GM18507 (cell line): Measurements from ENCODE around the gene FAM219B.
A peak's percentile ranks its signal among the peaks of the same experiment; 100 is the strongest.
"Not testable (repeated sequence)": the region's sequence is repeated elsewhere in the genome, so short reads cannot be mapped to it uniquely, and the experiment has no call there.

Source experiments
- DNase-seq: peaks from one replicate; pipeline ENCODE4 v3.0.0; 2011; ENCODE audit warnings: low read depth; ENCODE audit not compliant: insufficient read length; ENCODE audit errors: extremely low spot score
- FAIRE-seq: peaks from 2 replicates; lab custom pipeline; 2011; peaks lifted over from hg19 to GRCh38; lab: Jason Lieb, UNC

The FAM219B gene

DNA sequence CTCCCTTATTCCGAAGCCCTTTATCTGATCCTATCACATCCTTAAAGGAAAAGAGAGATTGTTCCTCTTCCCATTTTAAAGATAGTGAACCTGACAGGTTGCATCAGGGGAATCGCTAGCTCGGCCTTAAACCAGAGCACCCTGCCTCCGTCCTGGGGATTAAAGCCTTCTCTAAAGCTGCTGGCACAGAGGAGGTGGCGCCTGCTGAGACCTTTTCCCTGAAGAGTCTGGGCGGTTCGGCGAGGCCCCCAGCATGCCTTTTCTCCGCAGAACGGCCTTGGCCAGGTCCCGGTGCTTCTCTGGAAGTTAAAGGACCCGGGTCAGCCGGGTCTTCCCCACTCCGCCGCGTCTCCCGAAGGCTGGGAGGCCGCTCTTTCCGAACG lies 593 bp downstream of the FAM219B start:
- FAIRE-seq = no peak
- no peak for DNase-seq

DNA sequence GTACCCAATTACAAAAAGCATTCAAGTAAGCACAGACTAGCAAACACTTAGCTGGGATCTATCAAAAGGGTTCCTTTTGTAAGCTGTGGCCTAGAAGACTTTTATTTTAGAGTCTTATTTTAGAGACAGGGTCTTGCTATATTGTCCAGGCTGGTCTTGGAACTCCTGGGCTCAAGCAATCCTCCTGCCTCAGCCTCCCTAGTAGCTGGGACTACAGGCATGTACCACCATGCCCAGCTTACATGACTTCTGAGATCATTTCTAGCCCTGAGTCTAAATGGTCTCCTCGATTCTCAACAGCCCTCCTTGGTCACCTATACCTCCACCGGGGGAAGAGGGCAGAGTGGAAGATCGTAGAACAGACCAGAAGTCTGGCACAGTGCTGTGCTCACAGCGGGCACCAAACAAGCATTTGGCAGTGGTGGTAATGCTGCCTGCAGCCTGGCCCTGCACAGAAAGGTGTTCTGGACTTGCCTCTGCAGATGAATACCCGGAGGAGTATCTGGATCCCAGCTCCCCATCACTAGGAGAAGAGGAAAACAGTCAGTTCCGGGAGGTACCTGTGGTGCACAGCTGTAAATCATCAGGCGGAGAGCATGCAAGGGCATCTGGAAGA lies 2.4 kb downstream of the FAM219B start:
- FAIRE-seq = no peak
- DNase-seq = no peak

DNA sequence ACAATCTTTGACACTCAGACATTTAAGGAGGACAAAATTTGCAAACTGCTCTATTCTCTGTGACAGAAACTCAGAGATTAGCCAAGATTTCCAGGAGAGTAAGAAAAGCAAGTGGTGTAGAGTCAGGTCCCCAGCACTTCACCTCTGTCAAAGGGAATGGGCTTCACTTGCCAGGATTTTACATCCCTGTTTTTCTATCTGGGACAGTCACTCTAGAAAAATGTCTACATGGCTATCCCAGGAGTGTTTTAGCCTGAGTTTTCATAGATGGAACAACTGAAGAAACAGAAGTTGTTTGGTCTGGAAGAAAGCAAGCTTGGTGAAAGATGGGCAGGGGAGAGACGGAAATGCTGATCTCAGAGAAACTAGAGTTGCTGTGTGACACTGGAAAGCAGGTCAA lies 3.0 kb downstream of the FAM219B start:
- DNase-seq (no peak), FAIRE-seq (no peak)

DNA sequence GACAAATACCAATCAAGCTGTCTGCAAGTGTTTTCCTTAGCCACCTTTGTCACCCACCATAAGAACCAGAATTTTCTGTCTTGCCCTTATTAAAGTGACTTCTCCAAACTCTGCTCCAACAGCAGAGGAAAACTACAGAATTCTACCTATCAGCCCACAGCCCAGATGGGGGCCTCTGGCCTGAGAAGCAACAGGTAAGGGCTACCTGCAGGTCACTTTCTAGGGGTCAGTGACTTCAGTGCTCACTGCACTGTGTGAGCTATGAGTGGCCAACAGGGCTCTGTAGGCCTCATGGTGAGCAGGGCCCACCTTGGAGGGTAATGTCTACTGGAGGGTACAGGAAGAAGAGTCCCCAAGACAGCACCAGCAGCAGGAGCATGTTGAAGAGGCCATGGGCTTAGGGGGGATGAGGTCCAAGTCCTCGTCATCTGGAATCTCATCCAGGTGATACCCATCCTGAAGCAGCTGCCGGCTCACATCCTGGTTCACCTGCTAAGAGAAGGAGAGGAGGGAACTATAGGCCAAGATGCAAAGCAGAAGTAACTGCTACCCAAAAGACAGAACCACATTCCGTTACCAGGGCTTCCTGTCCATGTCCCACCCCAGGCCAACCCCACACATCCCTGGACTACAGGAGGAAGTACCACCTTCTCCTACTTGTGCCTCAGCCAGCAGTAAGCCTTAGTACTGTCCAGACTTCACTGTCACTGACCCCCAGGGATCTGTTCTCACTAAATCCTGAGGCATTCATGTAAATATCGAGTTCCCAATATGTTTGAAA lies 4.2 kb downstream of the FAM219B start:
- no peak for DNase-seq
- no peak for FAIRE-seq

DNA sequence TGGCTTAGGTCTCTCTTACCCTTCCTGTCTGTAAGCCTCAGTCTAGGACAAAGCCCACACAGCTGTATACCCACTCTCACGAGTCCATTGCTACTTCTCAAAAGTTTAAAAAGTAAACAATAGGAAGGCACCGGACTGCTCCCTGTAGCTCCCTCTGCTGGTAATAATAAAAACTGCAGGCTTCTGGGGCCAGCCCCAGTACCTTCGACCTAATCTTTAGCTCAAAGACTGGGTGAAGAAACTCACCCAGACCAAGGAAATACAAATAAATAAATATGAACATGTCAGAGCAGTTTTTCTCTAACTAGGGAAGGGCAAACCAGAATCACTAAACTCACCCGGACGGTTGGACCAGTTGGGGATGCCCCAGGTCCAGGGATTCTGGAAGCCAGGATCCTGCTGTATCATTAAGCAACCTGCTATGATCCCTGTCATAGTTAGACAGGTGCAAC lies 5.0 kb downstream of the FAM219B start:
- FAIRE-seq = peak; percentile 72
- DNase-seq = peak; percentile 43

DNA sequence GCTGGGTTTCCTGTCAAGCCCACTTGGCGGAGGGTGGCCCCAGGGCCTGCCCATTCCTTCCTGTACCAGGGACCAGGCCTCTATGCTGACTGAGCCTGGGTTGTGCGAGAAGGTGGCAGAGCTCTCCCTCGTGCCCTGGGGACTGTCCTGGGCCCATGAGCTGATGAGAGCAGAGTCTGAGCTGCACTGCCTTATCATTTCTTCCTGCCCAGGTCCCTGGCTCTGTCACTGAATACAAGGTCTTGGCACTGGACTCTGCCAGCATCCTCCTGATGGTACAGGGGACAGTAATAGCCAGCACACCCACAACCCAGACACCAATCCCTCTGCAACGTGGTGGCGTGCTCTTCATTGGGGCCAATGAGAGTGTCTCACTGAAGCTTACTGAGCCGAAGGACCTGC lies 9.3 kb downstream of the FAM219B start:
- DNase-seq = no peak
- no peak for FAIRE-seq

DNA sequence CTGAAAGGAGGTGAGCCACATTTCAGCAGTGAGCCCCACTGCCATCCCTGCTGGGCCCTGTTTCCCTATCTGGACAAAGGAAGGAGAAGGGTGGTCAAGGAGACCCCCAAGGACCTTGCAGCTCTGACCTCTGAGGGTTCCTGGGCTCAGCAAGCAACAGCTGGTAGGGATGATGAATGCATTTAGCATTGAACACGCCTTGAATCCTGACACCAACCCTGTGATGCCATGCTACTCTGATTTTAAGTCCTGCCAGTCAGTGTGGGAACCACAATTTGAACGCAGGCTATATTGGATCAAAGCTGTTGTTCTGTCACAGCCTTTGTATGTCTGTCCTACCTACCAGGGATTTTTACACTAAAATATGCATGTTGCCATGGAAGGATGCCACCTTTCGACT lies 10.3 kb downstream of the FAM219B start:
- no peak for FAIRE-seq
- DNase-seq = no peak

DNA sequence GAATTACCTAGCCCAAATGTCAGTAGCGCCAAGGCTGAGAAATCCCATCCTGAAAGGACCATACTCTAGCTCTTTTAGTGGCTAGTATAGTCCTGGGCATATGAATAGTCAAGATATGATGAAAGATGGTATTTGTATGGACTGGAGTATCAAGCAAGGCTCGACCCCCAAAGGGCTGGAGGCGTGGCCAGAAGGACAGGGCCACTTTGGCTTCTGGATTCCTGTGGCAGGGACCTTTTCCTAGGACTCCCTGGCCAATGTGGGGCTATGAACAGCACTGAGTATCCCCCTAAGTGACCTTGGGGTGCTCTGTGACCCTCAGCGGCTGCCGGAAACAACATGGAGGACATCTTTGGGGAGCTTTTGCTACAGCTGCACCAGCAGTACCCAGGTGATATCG lies 10.8 kb downstream of the FAM219B start:
- DNase-seq (no peak), FAIRE-seq (no peak)

DNA sequence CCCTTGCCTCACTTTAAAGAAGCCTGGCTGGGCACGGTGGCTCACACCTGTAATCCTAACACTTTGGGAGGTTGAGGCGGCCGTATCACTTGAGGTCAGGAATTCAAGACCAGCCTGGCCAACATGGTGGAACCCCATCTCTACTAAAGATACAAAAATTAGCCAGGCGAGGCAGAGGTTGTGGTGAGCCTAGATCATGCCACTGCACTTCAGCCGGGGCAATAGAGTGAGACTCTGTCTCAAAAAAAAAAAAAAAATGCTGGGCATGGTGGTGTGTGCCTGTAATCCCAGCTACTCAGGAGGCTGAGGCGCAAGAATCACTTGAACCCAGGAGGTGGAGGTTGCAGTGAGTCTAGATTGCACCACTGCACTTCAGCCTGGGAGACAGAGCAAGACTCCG lies 12.3 kb downstream of the FAM219B start:
- not testable (repeated sequence) for DNase-seq, FAIRE-seq

DNA sequence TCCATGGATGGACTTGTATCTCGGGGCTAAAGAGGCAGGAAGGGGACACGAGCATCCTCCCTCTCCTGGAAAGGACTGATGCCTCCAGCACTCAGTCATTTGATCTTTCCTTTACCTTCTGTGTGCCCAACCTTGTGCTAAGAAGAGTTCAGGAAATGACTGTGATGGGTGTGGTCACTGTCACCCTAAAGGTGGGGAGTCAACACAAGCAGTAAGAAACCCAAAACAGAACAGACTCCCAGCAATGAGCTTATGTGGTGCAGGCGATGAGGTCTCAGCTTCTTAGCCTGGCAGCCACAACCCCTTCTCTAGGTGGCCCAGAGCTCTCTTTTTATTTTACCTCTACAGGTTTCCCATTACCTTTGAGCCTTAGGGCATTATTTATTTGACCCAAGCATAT lies 13.0 kb downstream of the FAM219B start:
- FAIRE-seq = no peak
- no peak for DNase-seq

DNA sequence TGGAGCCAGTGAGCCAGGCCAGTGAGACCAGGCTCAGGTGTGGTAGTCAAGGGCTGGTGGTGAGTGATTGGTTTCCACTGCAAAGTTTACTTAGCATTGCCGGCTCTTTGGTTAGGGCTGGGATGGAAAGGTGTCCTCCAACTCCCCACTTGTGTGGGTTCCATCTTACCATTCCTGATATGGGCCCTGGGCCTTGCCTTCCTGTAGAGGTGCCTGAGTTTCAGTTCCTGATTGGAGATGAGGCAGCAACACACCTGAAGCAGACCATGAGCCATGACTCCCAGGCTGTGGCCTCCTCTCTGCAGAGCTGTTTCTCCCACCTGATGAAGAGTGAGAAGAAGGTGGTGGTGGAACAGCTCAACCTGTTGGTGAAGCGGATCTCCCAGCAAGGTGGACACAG lies 13.7 kb downstream of the FAM219B start:
- FAIRE-seq = no peak
- DNase-seq = no peak

DNA sequence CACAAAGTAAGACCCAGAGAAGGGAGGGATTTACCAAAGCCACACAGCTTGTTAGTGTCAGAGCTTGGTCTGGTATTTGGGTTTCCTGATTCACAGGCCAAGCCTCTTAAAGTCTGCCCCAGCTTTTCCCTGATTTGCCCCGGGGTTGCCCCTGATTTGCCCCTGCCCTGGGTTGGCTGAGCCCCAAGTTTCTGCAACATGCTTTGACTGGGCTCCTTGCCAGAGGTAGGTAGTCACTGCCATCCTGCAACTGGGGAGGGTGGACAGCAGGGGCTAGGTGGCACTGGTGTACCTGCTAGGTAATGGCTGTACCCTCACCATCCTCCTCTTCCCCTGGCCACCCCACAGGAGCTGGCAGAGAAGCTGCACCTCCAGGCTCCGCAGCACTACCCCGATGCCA lies 14.3 kb downstream of the FAM219B start:
- FAIRE-seq = no peak

DNA sequence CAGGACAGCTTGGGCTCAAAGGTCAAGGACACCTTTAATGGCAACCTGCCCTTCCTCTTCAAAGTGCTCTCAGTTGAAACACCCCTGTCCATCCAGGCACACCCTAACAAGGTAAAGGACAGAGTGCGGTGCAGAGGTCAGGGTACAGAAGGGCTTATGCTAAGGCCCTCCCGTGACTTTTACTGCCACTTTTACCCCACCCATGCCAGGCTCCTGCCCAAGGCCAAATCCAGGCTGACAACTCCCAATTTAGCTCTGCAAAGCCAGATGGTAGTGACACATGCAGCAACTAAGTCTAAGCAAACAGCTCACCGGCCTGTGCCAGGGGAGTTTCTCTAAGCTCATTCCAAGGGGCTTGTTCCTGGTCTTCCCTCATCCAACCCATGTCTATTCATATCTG lies 15.2 kb downstream of the FAM219B start:
- DNase-seq = no peak
- FAIRE-seq = no peak

More for the DNA sequence above, 14.3 kb downstream of the FAM219B start:
- DNase-seq = no peak

DNA sequence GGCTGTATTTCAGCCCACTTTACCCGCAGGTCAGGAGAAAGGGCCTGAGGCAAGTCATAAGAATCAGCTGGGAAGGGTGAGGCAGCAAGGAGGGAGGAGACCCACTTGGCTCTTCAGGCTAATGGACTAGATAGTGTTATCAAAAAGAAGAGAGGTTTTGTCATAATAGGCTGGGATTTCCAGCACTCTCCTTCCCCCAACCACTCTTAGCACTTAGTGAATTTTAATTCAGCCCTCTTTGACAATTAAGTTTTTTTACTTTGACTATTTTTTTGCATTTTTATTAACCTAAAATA lies 16.0 kb downstream of the FAM219B start:
- DNase-seq (no peak), FAIRE-seq (no peak)

DNA sequence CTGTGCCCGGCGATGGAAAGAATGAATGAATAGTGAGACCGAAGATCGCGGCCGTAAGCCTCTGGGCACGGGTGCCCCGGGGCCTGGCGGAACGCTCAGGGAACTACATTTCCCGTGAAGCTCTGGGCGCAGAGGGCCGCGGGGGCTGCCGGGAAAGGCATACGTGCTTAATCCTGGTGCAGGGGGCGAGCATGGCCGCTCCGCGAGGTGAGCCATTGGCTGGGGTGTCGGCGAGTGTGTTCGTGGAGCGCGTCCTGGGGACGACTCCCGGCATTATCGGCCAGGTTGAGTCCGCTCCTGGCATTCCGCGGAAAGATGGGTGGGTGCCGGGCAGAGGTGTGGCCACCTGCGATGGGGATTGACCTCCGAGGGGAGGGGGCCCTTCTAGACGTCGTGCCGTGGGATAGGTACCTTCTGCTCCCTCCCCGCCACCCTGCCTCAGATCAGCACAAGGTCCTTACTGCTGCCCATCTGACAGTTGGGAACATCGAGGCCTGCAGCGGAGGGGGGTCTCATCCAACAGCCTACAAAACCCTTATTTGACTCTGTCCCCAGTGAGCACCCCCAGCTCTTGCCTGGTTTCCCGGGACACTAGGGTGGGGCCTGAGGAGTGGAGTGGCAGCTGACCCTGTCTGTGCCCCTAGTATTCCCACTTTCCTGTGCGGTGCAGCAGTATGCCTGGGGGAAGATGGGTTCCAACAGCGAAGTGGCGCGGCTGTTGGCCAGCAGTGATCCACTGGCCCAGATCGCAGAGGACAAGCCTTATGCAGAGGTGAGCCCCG lies 16.6 kb downstream of the FAM219B start, which contains the start of gene MPI:
Gene MPI, plus strand, starts transcription at position 160 of the 782 bp plus-strand sequence. Its CDS starts 32 bp downstream, at position 192.
- FAIRE-seq (peak; percentile 82), DNase-seq (peak; percentile 83)

DNA sequence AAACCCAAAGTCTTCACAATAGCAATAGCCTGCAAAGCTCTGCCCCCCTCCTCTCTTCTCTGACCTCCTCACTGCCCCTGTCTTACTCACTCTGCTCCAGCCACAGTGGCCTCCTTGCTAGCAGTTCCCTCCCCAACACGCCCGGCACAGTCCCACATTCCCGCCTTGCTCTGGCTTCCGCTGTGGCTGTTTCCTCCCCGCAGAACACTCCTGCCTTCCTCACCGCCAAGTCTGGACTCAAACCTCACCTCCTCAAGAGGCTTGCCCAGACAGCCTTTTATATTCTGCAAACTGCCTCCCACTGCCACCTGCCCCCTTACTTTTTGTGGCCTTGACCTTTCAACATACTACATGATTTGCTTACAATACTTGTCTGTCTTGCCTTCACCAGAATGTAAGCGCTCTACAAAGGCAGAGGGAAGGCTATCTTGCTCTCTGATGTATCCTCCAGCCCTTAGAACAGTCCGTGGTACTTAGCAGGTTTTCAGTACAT lies 17.2 kb downstream of the FAM219B start:
- no peak for FAIRE-seq
- DNase-seq = no peak

DNA sequence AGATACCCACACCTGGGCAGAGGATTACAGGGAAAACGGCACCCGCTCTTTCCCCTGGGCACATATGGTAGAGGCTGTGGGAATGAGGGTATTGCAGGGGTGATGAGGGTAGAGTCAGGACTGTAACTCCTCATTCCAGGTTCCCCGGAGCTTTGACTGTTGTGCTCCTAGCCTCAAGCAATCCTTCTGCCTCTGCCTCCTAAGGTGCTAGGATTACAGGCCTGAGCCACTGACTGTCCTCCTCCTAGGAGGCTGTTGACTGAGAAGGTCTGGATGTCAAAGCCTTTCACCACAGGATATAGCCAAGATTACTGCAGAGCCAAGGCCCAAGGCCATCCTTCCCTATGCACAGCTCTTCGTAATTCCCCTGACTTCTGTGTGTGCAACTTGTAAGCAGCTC lies 17.9 kb downstream of the FAM219B start:
- DNase-seq (no peak), FAIRE-seq (no peak)

DNA sequence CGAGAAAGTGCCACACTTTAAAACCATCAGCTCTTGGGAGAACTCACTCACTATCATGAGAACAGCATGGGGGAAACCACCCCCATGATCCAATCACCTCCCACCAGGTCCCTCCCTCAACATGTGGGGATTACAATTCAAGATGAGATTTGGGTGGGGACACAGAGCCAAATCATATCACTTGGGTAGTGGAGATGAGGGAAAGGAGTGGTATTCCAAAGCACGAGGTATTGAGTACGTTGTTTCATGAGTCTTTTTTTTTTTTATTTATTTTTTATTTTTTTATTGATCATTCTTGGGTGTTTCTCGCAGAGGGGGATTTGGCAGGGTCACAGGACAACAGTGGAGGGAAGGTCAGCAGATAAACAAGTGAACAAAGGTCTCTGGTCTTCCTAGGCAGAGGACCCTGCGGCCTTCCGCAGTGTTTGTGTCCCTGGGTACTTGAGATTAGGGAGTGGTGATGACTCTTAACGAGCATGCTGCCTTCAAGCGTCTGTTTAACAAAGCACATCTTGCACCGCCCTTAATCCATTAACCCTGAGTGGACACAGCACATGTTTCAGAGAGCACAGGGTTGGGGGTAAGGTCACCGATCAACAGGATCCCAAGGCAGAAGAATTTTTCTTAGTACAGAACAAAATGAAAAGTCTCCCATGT lies 19.0 kb downstream of the FAM219B start:
- not testable (repeated sequence) for FAIRE-seq

DNA sequence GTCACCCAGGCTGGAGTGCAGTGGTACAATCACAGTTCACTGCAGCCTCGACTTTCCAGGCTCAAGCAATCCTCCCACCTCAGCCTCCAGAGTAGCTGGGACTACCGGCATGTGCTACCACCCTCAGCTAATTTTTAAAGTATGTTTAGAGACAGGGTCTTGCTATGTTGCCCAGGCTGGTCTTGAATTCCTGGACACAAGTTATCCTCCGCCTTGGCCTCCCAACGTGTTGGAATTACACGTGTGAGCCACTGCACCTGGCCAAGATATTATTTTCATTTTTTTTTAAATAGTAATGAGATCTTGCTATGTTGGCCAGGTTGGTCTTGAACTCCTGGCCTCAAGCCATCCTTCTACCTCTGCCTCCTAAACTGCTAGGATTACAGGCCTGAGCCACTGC lies 21.2 kb downstream of the FAM219B start:
- DNase-seq (no peak), FAIRE-seq (no peak)

More for the DNA sequence above, 19.0 kb downstream of the FAM219B start:
- DNase-seq = not testable (repeated sequence)
